Right lung (tissue), 5 donors: Measurements from ENCODE around the gene IMP4. TPM values are rescaled to one million over a fixed set of nuclear protein-coding genes. Genes with fewer than 3 reads are reported as not detected.

Experiments
- DNase-seq, 2 donors: peaks; one replicate each; pipeline ENCODE4 v3.0.0-alpha.2; 2013
- polyA plus RNA-seq, 5 donors: library from polyadenylated mRNA; unstranded; fragments of 120-200 nt; gene quantifications; one replicate each; pipeline versions ENCODE4 v1.2.1 to v1.2.3, GENCODE V29; 2013; ENCODE audit warnings: inconsistent platforms in 1 of 5, low replicate concordance in 1 of 5; ENCODE audit not compliant: insufficient read length in 5 of 5, insufficient read depth in 1 of 5

The IMP4 gene
- polyA plus RNA-seq, 5 donors = 27.5 to 43.3 (median 32.6) TPM

DNA sequence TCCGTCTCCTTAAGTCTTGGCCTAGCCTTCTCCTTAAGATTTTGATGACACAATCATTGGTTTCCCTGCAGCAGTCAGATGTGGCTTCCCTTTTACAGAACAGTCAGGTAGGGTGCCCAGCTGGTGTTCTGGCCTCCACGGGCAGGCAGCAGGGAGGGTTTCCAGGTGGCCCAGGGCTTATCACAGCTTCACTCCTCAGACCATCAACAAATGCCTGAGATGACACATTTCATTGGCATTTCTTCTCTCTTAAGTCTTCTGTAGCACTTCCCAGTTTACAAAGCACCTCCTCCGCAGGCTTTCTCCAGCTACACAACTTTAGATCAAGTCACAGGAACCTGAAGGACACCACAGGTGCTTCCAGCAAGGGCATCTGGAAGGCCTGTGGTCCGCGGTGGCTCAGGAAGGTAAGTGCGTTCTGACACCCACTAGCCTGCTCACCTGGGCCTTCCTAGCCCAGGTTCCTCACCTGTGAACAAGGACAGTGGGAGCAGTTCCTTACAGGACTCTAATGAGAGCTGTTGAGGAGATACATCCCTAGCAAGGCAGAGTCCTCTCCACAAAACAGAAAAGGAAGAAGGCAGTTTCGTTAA, 50.7 kb downstream of the IMP4 start:
- DNase-seq = no peak

Other genes with a start within 250 kb of the IMP4 start
- gene POTEF, start 213.7 kb upstream of the IMP4 start, polyA plus RNA-seq = under 1 TPM in 2 of 5 donors, not detected in 3; 0.12 to 0.18 TPM
- gene CCDC74B, start 197.8 kb upstream of the IMP4 start, polyA plus RNA-seq = 1 to 10 TPM; 3.6 to 5.5 (median 4.7) TPM
- 10 to 100 TPM; 59.3 to 76.0 (median 64.7) TPM for gene SMPD4, start 161.3 kb upstream of the IMP4 start, polyA plus RNA-seq
- gene MZT2B, start 160.6 kb upstream of the IMP4 start, polyA plus RNA-seq = 100 to 1,000 TPM in 3 of 5 donors, 10 to 100 TPM in 2; 69.0 to 209 (median 103) TPM
- under 1 TPM in 4 of 5 donors, not detected in 1; 0.09 to 0.31 (median 0.15) TPM for gene TUBA3E, start 144.5 kb upstream of the IMP4 start, polyA plus RNA-seq
- gene PTPN18, start 13.2 kb downstream of the IMP4 start, polyA plus RNA-seq = 10 to 100 TPM; 32.0 to 41.0 (median 37.2) TPM
- gene POTEI, start 166.4 kb downstream of the IMP4 start, polyA plus RNA-seq = under 1 TPM; 0.23 to 0.90 (median 0.57) TPM
- gene CFC1B, start 178.3 kb downstream of the IMP4 start, polyA plus RNA-seq = not detected